GM03348 (cell line): Measurements from ENCODE around the gene ZNHIT1.
"Not testable (repeated sequence)": the region's sequence is repeated elsewhere in the genome, so short reads cannot be mapped to it uniquely, and the experiment has no call there.

Source experiments
- DNase-seq: peaks from one replicate; pipeline ENCODE4 v3.0.0; 2012; ENCODE audit warnings: low spot score

The ZNHIT1 gene

GRCh38 chr7:101186844-101187428 is 31.0 kb upstream of the ZNHIT1 start:
- no peak for DNase-seq

GRCh38 chr7:101189109-101189508 is 28.9 kb upstream of the ZNHIT1 start:
- DNase-seq: no peak

- no peak for DNase-seq
These were observed 22.1 kb upstream of the ZNHIT1 start for GRCh38 chr7:101195884-101196283.

- no peak for DNase-seq
These were observed 20.0 kb upstream of the ZNHIT1 start for GRCh38 chr7:101197991-101198390.

- DNase-seq: no peak
These were observed 19.5 kb upstream of the ZNHIT1 start for GRCh38 chr7:101198476-101198875.

- DNase-seq: not testable (repeated sequence)
These were observed 18.4 kb upstream of the ZNHIT1 start for GRCh38 chr7:101199522-101199921.

- no peak for DNase-seq
These were observed 17.5 kb upstream of the ZNHIT1 start for GRCh38 chr7:101200504-101200861.

- no peak for DNase-seq
These were observed 16.9 kb upstream of the ZNHIT1 start, which contains the start of gene MOGAT3 for GRCh38 chr7:101200862-101201599. Gene MOGAT3, minus strand, starts transcription at chr7:101201036. Its CDS starts 182 bp downstream, at chr7:101200854.

GRCh38 chr7:101201695-101202602 is 16.0 kb upstream of the ZNHIT1 start:
- peak; percentile 40 for DNase-seq

GRCh38 chr7:101202603-101202918 is 15.4 kb upstream of the ZNHIT1 start:
- no peak for DNase-seq

- peak; percentile 56 for DNase-seq
These were observed 13.9 kb upstream of the ZNHIT1 start for GRCh38 chr7:101203740-101204738.

- no peak for DNase-seq
These were observed 11.9 kb upstream of the ZNHIT1 start for GRCh38 chr7:101205901-101206664.

- no peak for DNase-seq
These were observed 11.3 kb upstream of the ZNHIT1 start for GRCh38 chr7:101206665-101207042.

- DNase-seq: no peak
These were observed 10.5 kb upstream of the ZNHIT1 start for GRCh38 chr7:101207459-101207858.

- DNase-seq: no peak
These were observed 9.2 kb upstream of the ZNHIT1 start for GRCh38 chr7:101208794-101209193.

- DNase-seq: no peak
These were observed 7.8 kb upstream of the ZNHIT1 start for GRCh38 chr7:101210143-101210542.

- no peak for DNase-seq
These were observed 6.5 kb upstream of the ZNHIT1 start for GRCh38 chr7:101211501-101211900.

- DNase-seq: no peak
These were observed 6.0 kb upstream of the ZNHIT1 start for GRCh38 chr7:101212014-101212413.

- peak; percentile 54 for DNase-seq
These were observed 1.7 kb upstream of the ZNHIT1 start for GRCh38 chr7:101216001-101216859.

GRCh38 chr7:101216860-101217387 is 1.0 kb upstream of the ZNHIT1 start:
- DNase-seq: no peak
